Measurements from ENCODE around the gene CAPZA2.

- TF ChIP-seq CTCF (IDR thresholded peaks at IDR 0.05) (no peak), POLR2AphosphoS5 (IDR thresholded peaks at IDR 0.05) (no peak), POLR2A (IDR thresholded peaks at IDR 0.05) (no peak), EP300 (IDR thresholded peaks at IDR 0.05) (no peak)
Measured at GRCh38 chr7:116832692-116833091, 29.7 kb upstream of the CAPZA2 start.

All from upper lobe of left lung (tissue), 4 donors.